CD14-positive monocyte (primary cell): ENCODE data around the gene SLAMF9. TPM values are rescaled to one million over a fixed set of nuclear protein-coding genes. Genes with fewer than 3 reads are reported as not detected.

Source experiments
- DNase-seq, 3 donors: peaks; one replicate each; pipeline ENCODE4 v3.0.0-alpha.2; 2011 to 2022
- H2AFZ ChIP-seq: 2 replicates; pipeline ENCODE4 v1.6.0; 2012; ENCODE audit warnings: mild to moderate bottlenecking, low read depth, low read length, inconsistent platforms; ENCODE audit not compliant: insufficient read depth, poor library complexity, severe bottlenecking
- H3K27ac ChIP-seq, 2 donors: 1 replicate in 1 of 2; 2 replicates in 1 of 2; pipeline ENCODE4 v1.5.1; 2012 to 2013; ENCODE audit warnings: low read length in 2 of 2, control low read depth in 1 of 2, inconsistent platforms in 1 of 2, low read depth in 1 of 2, mild to moderate bottlenecking in 1 of 2
- H3K27me3 ChIP-seq, 2 donors: one replicate each; pipeline versions ENCODE4 v1.6.0 to v1.6.1; 2011 to 2013; ENCODE audit warnings: low read length in 2 of 2; ENCODE audit not compliant: control insufficient read depth in 2 of 2, insufficient read depth in 2 of 2
- H3K36me3 ChIP-seq, 2 donors: replicated peaks in 1 of 2; 1 replicate in 1 of 2; 2 replicates in 1 of 2; pipeline versions ENCODE4 v1.5.1 to v1.6.1; 2012 to 2013; ENCODE audit warnings: low read length in 2 of 2, control low read depth in 1 of 2, inconsistent platforms in 1 of 2, mild to moderate bottlenecking in 1 of 2; ENCODE audit not compliant: insufficient read depth in 2 of 2, control insufficient read depth in 1 of 2
- H3K4me1 ChIP-seq, 2 donors: 1 replicate in 1 of 2; 2 replicates in 1 of 2; pipeline versions ENCODE4 v1.5.1 to v1.6.1; 2012 to 2013; ENCODE audit warnings: low read length in 2 of 2, control low read depth in 1 of 2, inconsistent platforms in 1 of 2, mild to moderate bottlenecking in 1 of 2, moderate library complexity in 1 of 2; ENCODE audit not compliant: insufficient read depth in 2 of 2, control insufficient read depth in 1 of 2
- H3K4me2 ChIP-seq: replicated peaks from 2 replicates; pipeline ENCODE3; 2012; ENCODE audit warnings: low read length, moderate library complexity, mild to moderate bottlenecking; ENCODE audit not compliant: poor library complexity, severe bottlenecking; ENCODE audit errors: extremely low read depth
- H3K4me3 ChIP-seq, 3 experiments: fragments of 200-600 bp in 1 of 3; sonication (generic) in 1 of 3; replicated peaks in 1 of 3; 1 replicate in 2 of 3; 2 replicates in 1 of 3; pipeline ENCODE4 v1.5.1; 2011 to 2013; ENCODE audit warnings: low read length in 3 of 3, mild to moderate bottlenecking in 3 of 3, control low read depth in 2 of 3, low read depth in 2 of 3, inconsistent platforms in 1 of 3, moderate library complexity in 1 of 3
- H3K79me2 ChIP-seq: 2 replicates; pipeline ENCODE4 v1.6.0; 2012; ENCODE audit warnings: mild to moderate bottlenecking, control low read depth, inconsistent platforms, low read length, moderate library complexity; ENCODE audit not compliant: insufficient read depth
- H3K9ac ChIP-seq: 2 replicates; pipeline ENCODE4 v1.6.0; 2017; ENCODE audit warnings: low read length, mild to moderate bottlenecking; ENCODE audit not compliant: insufficient read depth, poor library complexity, severe bottlenecking
- H3K9me3 ChIP-seq, 2 donors: replicated peaks in 1 of 2; 1 replicate in 1 of 2; 2 replicates in 1 of 2; pipeline versions ENCODE4 v1.5.1 to v1.6.1; 2012 to 2013; ENCODE audit warnings: low read length in 2 of 2, control low read depth in 1 of 2; ENCODE audit not compliant: control insufficient read depth in 1 of 2, insufficient read depth in 1 of 2
- H4K20me1 ChIP-seq: 2 replicates; pipeline ENCODE4 v1.6.0; 2012; ENCODE audit warnings: mild to moderate bottlenecking, low read length, control low read depth, moderate library complexity; ENCODE audit not compliant: insufficient read depth
- H3K27ac Mint-ChIP-seq, 7 donors: one replicate each; pipeline ENCODE4 v1.8.0; 2020; ENCODE audit warnings: mild to moderate bottlenecking in 7 of 7, mixed read lengths in 7 of 7, moderate library complexity in 6 of 7, inconsistent platforms in 2 of 7
- H3K27me3 Mint-ChIP-seq, 3 donors: one replicate each; pipeline ENCODE4 v1.8.0; 2021 to 2022; ENCODE audit warnings: low read depth in 3 of 3, mild to moderate bottlenecking in 3 of 3, mixed read lengths in 3 of 3, moderate library complexity in 3 of 3, inconsistent platforms in 1 of 3
- H3K36me3 Mint-ChIP-seq, 2 donors: one replicate each; pipeline ENCODE4 v1.8.0; 2020; ENCODE audit warnings: mixed read lengths in 2 of 2, inconsistent platforms in 1 of 2, mild to moderate bottlenecking in 1 of 2
- H3K4me1 Mint-ChIP-seq: one replicate; pipeline ENCODE4 v1.8.0; 2020; ENCODE audit warnings: mild to moderate bottlenecking, mixed read lengths
- H3K4me3 Mint-ChIP-seq, 2 donors: one replicate each; pipeline ENCODE4 v1.8.0; 2020; ENCODE audit warnings: mild to moderate bottlenecking in 2 of 2, mixed read lengths in 2 of 2, moderate library complexity in 1 of 2
- H3K9me3 Mint-ChIP-seq, 7 donors: one replicate each; pipeline ENCODE4 v1.8.0; 2020 to 2022; ENCODE audit warnings: mixed read lengths in 7 of 7, mild to moderate bottlenecking in 6 of 7, moderate library complexity in 6 of 7, inconsistent platforms in 2 of 7
- WGBS: methylation state at CpG from one replicate; pipeline ENCODE4 v1.1.5; 2013; ENCODE audit warnings: missing lambda C conversion rate; ENCODE audit not compliant: insufficient coverage; 5-methylcytosine and 5-hydroxymethylcytosine counted together
- intact Hi-C, 2 donors: fragments of 100-400 bp; cut with micrococcal nuclease; formaldehyde crosslinking; loops; one replicate each; pipeline versions ENCODE4 v1.15.0 to v1.15.1; 2023
- polyA plus RNA-seq, 3 donors: library from polyadenylated mRNA; depleted of rRNA in 1 of 3; unstranded in 2 of 3; stranded (reverse) in 1 of 3; fragments of 300-500 nt in 2 of 3; fragments of >200 nt in 1 of 3; fragmentation: Illumina TruSeq in 2 of 3; gene quantifications; 1 replicate in 2 of 3; 2 replicates in 1 of 3; pipeline ENCODE4 v1.2.3, GENCODE V29; 2012 to 2021
- TF ChIP-seq, protein P1 (sequence below): fragments of 200-600 bp; IDR thresholded peaks from one replicate; pipeline ENCODE4 v1.8.0; 2022; ENCODE audit warnings: antibody characterized with exemption, mild to moderate bottlenecking

SLAMF9 gene
- polyA plus RNA-seq, 3 donors, result 0.17 TPM; not detected in 2

DNA sequence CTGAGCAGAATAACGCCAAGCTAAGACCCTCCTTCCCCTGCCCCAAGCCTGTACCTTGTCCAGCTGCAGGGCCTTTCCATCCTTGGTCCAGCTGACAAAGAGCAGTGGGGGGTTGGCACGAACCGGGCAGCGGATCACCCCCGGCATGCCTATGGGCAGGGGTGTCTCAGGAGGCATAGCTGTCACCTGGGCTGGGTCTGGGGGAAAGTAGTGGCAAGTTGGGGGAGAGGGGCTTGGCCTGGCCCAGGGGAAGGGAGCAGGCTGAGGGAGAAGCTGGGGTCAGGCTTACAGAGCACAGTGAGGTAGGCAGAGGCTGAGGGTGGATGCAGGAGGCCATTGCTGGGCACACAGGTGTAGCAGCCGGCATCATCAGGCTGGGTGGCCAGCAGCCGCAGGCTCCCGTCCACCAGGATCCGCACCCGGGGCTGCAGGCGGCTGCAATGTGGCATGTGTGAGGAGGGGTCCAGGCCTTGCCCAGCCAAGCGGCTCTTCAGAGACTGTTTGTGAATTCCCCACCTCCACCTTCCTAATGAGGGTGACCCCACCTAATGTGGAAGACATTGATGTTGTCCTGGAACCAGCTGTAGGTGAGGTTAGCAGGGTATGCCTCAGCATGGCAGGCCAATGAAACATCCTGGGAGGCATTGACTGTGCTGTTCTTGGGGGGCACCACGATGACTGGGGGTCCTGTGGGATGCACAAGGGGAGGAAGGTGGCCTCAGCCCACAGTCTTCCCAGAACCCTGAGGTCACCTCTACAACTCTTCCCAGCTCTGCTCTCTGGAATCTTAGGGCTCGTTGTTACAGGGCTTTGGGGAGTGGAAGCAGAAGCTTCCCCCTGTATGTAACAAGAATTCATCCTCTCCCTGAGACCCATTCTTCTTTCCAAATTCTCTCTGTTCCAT lies 19.6 kb downstream of the SLAMF9 start:
- peaks cover 0 to 1% (median 0%) of the 10 kb centered on the region in 7 donors for H3K9me3 Mint-ChIP-seq
- H3K79me2 ChIP-seq, result peaks cover 30% of the 10 kb centered on the region
- DNase-seq, result no peak
- 100% methylated on average over 6 of the region's 14 CpGs for WGBS
- H2AFZ ChIP-seq, result no peak overlapping the region
- TF ChIP-seq, protein P1, sequence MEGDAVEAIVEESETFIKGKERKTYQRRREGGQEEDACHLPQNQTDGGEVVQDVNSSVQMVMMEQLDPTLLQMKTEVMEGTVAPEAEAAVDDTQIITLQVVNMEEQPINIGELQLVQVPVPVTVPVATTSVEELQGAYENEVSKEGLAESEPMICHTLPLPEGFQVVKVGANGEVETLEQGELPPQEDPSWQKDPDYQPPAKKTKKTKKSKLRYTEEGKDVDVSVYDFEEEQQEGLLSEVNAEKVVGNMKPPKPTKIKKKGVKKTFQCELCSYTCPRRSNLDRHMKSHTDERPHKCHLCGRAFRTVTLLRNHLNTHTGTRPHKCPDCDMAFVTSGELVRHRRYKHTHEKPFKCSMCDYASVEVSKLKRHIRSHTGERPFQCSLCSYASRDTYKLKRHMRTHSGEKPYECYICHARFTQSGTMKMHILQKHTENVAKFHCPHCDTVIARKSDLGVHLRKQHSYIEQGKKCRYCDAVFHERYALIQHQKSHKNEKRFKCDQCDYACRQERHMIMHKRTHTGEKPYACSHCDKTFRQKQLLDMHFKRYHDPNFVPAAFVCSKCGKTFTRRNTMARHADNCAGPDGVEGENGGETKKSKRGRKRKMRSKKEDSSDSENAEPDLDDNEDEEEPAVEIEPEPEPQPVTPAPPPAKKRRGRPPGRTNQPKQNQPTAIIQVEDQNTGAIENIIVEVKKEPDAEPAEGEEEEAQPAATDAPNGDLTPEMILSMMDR, result no peak
- H3K4me1 ChIP-seq, result peaks cover 39 to 40% of the 10 kb centered on the region in 2 donors
- peaks cover 42% of the 10 kb centered on the region for H3K4me1 Mint-ChIP-seq
- no peak overlapping the region for H3K4me2 ChIP-seq
- H4K20me1 ChIP-seq, result no peaks in the 10 kb centered on the region
- H3K4me3 ChIP-seq, result no peak overlapping the region
- H3K9ac ChIP-seq, result no peak overlapping the region
- no peaks in the 10 kb centered on the region for H3K27me3 ChIP-seq
- peaks cover 0 to 4% (median 2%) of the 10 kb centered on the region in 3 donors for H3K27me3 Mint-ChIP-seq
- H3K4me3 Mint-ChIP-seq, result no peak overlapping the region
- no peak overlapping the region for H3K27ac Mint-ChIP-seq
- H3K36me3 Mint-ChIP-seq, result no peaks in the 10 kb centered on the region
- no peaks in the 10 kb centered on the region for H3K9me3 ChIP-seq
- no peaks in the 10 kb centered on the region for H3K36me3 ChIP-seq
- H3K27ac ChIP-seq, result no peak overlapping the region
- intact Hi-C loops, result loop anchor here (5.0 to 10.0 kb wide), 3 partner anchors 42 to 160 kb away; partner anchors contain the start of gene IGSF8 (in 1 of the 2)

DNA sequence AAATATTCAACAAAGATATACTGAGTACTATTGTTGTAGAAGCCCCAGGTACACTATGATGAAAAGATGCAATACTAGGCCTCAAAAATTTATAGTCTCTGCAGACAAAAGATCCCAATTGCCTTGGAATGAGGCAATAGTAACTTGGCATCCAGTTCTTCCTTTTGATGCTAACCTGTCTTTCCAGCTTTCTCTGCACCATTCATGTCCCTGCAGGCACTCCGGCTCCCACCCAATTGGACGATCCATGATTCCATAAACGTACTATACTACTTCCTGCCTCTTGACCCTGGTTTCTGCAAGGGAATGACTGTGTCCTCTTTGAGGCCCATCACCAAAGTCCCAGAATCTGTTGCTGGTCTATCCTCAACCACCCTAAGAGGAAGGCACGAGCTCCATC lies 20.7 kb downstream of the SLAMF9 start:
- peaks cover 29 to 30% of the 10 kb centered on the region in 2 donors for H3K4me1 ChIP-seq
- H3K27ac ChIP-seq, result no peak overlapping the region
- H3K4me2 ChIP-seq, result no peak overlapping the region
- Mint-ChIP-seq H3K4me1 (peaks cover 32% of the 10 kb centered on the region), H3K27ac (no peak overlapping the region), H3K27me3 (peaks cover 2 to 4% (median 4%) of the 10 kb centered on the region in 3 donors), H3K4me3 (no peak overlapping the region), H3K36me3 (no peaks in the 10 kb centered on the region), H3K9me3 (peaks cover 0 to 1% (median 0%) of the 10 kb centered on the region in 7 donors)
- TF ChIP-seq, protein P1, result no peak
- H3K27me3 ChIP-seq, result no peaks in the 10 kb centered on the region
- 88% methylated on average over 4 of the region's 4 CpGs for WGBS
- H4K20me1 ChIP-seq, result no peaks in the 10 kb centered on the region
- H3K79me2 ChIP-seq, result peaks cover 20% of the 10 kb centered on the region
- no peak overlapping the region for H2AFZ ChIP-seq
- H3K9me3 ChIP-seq, result no peaks in the 10 kb centered on the region
- no peak overlapping the region for H3K4me3 ChIP-seq
- intact Hi-C loops, result loop anchor here in 1 of 2 donors (5.0 to 10.0 kb wide), 2 partner anchors 41 to 161 kb away; partner anchors contain the start of gene IGSF8
- no peak for DNase-seq
- H3K9ac ChIP-seq, result no peak overlapping the region
- no peaks in the 10 kb centered on the region for H3K36me3 ChIP-seq
